ENCODE data around the gene EPHA5.

DNA sequence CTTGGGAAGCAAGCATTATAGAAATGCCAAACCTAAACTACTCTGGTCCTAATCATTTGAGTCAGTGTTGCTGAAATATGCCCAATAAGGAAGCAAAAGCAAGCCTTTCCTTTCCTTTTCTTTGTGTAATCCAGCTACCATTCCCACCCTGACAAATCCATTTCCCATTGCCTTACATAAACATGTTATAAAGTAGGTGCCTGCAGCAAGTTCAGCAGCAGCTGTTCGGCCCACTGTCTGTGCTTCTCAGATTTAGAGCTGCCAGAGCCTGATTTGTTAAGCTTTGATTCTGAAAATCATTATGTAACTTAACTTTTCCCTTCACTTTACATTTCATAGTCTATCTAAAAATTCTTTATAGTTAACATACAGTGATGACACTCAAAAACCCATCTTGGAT, 148.6 kb downstream of the EPHA5 start:
- TF ChIP-seq, protein P1, sequence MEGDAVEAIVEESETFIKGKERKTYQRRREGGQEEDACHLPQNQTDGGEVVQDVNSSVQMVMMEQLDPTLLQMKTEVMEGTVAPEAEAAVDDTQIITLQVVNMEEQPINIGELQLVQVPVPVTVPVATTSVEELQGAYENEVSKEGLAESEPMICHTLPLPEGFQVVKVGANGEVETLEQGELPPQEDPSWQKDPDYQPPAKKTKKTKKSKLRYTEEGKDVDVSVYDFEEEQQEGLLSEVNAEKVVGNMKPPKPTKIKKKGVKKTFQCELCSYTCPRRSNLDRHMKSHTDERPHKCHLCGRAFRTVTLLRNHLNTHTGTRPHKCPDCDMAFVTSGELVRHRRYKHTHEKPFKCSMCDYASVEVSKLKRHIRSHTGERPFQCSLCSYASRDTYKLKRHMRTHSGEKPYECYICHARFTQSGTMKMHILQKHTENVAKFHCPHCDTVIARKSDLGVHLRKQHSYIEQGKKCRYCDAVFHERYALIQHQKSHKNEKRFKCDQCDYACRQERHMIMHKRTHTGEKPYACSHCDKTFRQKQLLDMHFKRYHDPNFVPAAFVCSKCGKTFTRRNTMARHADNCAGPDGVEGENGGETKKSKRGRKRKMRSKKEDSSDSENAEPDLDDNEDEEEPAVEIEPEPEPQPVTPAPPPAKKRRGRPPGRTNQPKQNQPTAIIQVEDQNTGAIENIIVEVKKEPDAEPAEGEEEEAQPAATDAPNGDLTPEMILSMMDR (IDR thresholded peaks at IDR 0.05): no peak
- TF ChIP-seq POLR2A (IDR thresholded peaks at IDR 0.05; ENCODE audit: low read depth) (no peak), POLR2AphosphoS5 (IDR thresholded peaks at IDR 0.05) (no peak), EP300 (IDR thresholded peaks at IDR 0.05) (no peak)
